ENCODE measurements around the gene SWT1. TPM values are rescaled to one million over a fixed set of nuclear protein-coding genes. Genes with fewer than 3 reads are reported as not detected.

Gene SWT1
- total and polyA plus RNA-seq, 2 of the 13 experiments (the other 11 are each of a cell fraction or from before 2014, with no cell fraction given): 1.7 to 2.5 TPM

DNA sequence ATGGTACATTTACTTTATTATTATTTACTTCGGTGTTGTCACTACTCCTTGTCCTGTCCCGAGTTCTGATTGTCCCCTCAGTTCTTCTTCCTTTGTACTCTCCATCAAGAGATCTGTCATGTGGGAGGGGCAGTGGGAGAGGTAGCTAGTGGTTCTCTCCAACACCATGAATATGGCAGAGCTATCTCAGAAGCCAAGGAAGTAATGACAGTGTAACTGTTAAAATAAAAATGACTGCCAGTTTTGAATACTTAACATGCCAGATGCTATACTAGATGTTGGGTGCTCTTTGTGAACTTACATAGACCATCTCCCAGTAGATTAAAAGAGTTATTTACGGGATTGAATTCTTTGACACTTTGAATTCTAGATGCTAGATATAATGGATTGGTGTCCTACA lies 131.5 kb downstream of the SWT1 start:
- H3K4me2 ChIP-seq (ENCODE audit: low read depth, low read length): no peak overlapping the region
- TF ChIP-seq, protein P1, sequence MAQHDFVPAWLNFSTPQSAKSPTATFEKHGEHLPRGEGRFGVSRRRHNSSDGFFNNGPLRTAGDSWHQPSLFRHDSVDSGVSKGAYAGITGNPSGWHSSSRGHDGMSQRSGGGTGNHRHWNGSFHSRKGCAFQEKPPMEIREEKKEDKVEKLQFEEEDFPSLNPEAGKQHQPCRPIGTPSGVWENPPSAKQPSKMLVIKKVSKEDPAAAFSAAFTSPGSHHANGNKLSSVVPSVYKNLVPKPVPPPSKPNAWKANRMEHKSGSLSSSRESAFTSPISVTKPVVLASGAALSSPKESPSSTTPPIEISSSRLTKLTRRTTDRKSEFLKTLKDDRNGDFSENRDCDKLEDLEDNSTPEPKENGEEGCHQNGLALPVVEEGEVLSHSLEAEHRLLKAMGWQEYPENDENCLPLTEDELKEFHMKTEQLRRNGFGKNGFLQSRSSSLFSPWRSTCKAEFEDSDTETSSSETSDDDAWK (CRISPR knock-in tag; IDR thresholded peaks at IDR 0.05): no peak
- TF ChIP-seq ZFP36L2 (CRISPR knock-in tag; IDR thresholded peaks at IDR 0.05) (no peak), POLR2G (IDR thresholded peaks at IDR 0.05; ENCODE audit: low read depth, low read length) (no peak), TCF12 (IDR thresholded peaks at IDR 0.05) (no peak), TCF12 (CRISPR knock-in tag; IDR thresholded peaks at IDR 0.05) (no peak), ZNF274 (CRISPR knock-in tag; IDR thresholded peaks at IDR 0.05) (no peak), ZNF792 (CRISPR knock-in tag; IDR thresholded peaks at IDR 0.05) (no peak), MTF2 (CRISPR knock-in tag; IDR thresholded peaks at IDR 0.05; ENCODE audit: borderline replicate concordance) (no peak), FOXM1 (CRISPR knock-in tag; IDR thresholded peaks at IDR 0.05) (no peak)
- TF ChIP-seq, protein P2, sequence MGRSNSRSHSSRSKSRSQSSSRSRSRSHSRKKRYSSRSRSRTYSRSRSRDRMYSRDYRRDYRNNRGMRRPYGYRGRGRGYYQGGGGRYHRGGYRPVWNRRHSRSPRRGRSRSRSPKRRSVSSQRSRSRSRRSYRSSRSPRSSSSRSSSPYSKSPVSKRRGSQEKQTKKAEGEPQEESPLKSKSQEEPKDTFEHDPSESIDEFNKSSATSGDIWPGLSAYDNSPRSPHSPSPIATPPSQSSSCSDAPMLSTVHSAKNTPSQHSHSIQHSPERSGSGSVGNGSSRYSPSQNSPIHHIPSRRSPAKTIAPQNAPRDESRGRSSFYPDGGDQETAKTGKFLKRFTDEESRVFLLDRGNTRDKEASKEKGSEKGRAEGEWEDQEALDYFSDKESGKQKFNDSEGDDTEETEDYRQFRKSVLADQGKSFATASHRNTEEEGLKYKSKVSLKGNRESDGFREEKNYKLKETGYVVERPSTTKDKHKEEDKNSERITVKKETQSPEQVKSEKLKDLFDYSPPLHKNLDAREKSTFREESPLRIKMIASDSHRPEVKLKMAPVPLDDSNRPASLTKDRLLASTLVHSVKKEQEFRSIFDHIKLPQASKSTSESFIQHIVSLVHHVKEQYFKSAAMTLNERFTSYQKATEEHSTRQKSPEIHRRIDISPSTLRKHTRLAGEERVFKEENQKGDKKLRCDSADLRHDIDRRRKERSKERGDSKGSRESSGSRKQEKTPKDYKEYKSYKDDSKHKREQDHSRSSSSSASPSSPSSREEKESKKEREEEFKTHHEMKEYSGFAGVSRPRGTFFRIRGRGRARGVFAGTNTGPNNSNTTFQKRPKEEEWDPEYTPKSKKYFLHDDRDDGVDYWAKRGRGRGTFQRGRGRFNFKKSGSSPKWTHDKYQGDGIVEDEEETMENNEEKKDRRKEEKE (IDR thresholded peaks at IDR 0.05): no peak
- intact Hi-C loops (cut with micrococcal nuclease; ENCODE audit: unreplicated experiment) (no loop called here), in situ Hi-C loops (cut with HindIII; ENCODE audit: extremely low pct_ligation_motif_present, low pct_unique_long_range_greater_than_20kb) (no loop called here)
- no peak overlapping the region for H3K9ac ChIP-seq (ENCODE audit: insufficient read depth, low read depth, low read length)
- no peak overlapping the region for H3K4me3 ChIP-seq (replicated peaks in 1 of 3; ENCODE audit: insufficient read depth in 1 of 3, low read depth in 2 of 3, low read length in 3 of 3)
- no peaks in the 10 kb centered on the region for H3K79me2 ChIP-seq (ENCODE audit: insufficient read depth, low read length)
- WGBS (ENCODE audit: low lambda C conversion rate): 93% methylated on average over 3 of the region's 3 CpGs
- no peaks in the 10 kb centered on the region for H3K9me3 ChIP-seq (ENCODE audit: low read length)
- BruUV-seq (replicated peaks): no TSS peak
- no peak overlapping the region for H2AFZ ChIP-seq (ENCODE audit: low read length)
- no peaks in the 10 kb centered on the region for H3K27me3 ChIP-seq (ENCODE audit: control insufficient read depth in 1 of 2, insufficient read depth in 2 of 2, low read length in 2 of 2)
- no peaks in the 10 kb centered on the region for H3K36me3 ChIP-seq (replicated peaks in 1 of 2; ENCODE audit: control insufficient read depth in 1 of 2, insufficient read depth in 2 of 2, low read length in 2 of 2)
- FAIRE-seq (no peak), DNase-seq (ENCODE audit: low spot score) (no peak), ATAC-seq (no peak)
- POLR2A ChIA-PET: no interaction called here
- H3K4me1 ChIP-seq (ENCODE audit: insufficient read depth, low read length): peaks cover 10% of the 10 kb centered on the region; the same call in 1 of the 2 replicates
- CTCF ChIA-PET (ENCODE audit: low intra/inter-chr PET ratio, low total read pairs): no interaction called here
- no peaks in the 10 kb centered on the region for H4K20me1 ChIP-seq (ENCODE audit: insufficient read depth, low read length)
- no peak overlapping the region for H3K27ac ChIP-seq (ENCODE audit: extremely low read length, insufficient read depth, low read length)

Data from HepG2 (cell line).